Measurements from ENCODE around the gene BUB3. TPM values are rescaled to one million over a fixed set of nuclear protein-coding genes. Genes with fewer than 3 reads are reported as not detected.

The BUB3 gene
- total RNA-seq (100 to 1,000 TPM in 3 of 5 donors, 10 to 100 TPM in 2; 51.3 to 160 (median 117) TPM), polyA plus RNA-seq (10 to 100 TPM; 33.4 to 45.4 (median 36.4) TPM)
- long read RNA-seq, donor 1, full-length matches to known transcripts = 7 of 23 reads
- long read RNA-seq, donor 1, partial matches to known transcripts = 16 of 23 reads
- long read RNA-seq, donor 1, other reads (novel, unspliced or antisense) = 0 of 23 reads
- long read RNA-seq, donor 2, full-length matches to known transcripts = 19 of 41 reads
- long read RNA-seq, donor 2, partial matches to known transcripts = 22 of 41 reads
- long read RNA-seq, donor 2, other reads (novel, unspliced or antisense) = 0 of 41 reads
- long read RNA-seq, donor 3, full-length matches to known transcripts = 16 of 16 reads
- long read RNA-seq, donor 3, partial matches to known transcripts = 0 of 16 reads
- long read RNA-seq, donor 3, other reads (novel, unspliced or antisense) = 0 of 16 reads
- long read RNA-seq, donor 4 = 0 reads
- long read RNA-seq, donor 5, full-length matches to known transcripts = 15 of 54 reads
- long read RNA-seq, donor 5, partial matches to known transcripts = 39 of 54 reads
- long read RNA-seq, donor 5, other reads (novel, unspliced or antisense) = 0 of 54 reads
- long read RNA-seq, donor 6, full-length matches to known transcripts = 39 of 78 reads
- long read RNA-seq, donor 6, partial matches to known transcripts = 39 of 78 reads
- long read RNA-seq, donor 6, other reads (novel, unspliced or antisense) = 0 of 78 reads
- long read RNA-seq, donor 7, full-length matches to known transcripts = 33 of 43 reads
- long read RNA-seq, donor 7, partial matches to known transcripts = 10 of 43 reads
- long read RNA-seq, donor 7, other reads (novel, unspliced or antisense) = 0 of 43 reads
- long read RNA-seq, donor 8, full-length matches to known transcripts = 10 of 16 reads
- long read RNA-seq, donor 8, partial matches to known transcripts = 6 of 16 reads
- long read RNA-seq, donor 8, other reads (novel, unspliced or antisense) = 0 of 16 reads
- long read RNA-seq, donor 9, full-length matches to known transcripts = 19 of 29 reads
- long read RNA-seq, donor 9, partial matches to known transcripts = 10 of 29 reads
- long read RNA-seq, donor 9, other reads (novel, unspliced or antisense) = 0 of 29 reads
- long read RNA-seq, donor 10, full-length matches to known transcripts = 10 of 10 reads
- long read RNA-seq, donor 10, partial matches to known transcripts = 0 of 10 reads
- long read RNA-seq, donor 10, other reads (novel, unspliced or antisense) = 0 of 10 reads

- H3K4me3 ChIP-seq = peak within 1 kb of the TSS; percentile 83 to 99 (median 98)
- peak; percentile 98 to 100 for DNase-seq
- peaks cover 0 to 35% (median 29%) of the 10 kb centered on the region in 4 donors for H3K36me3 ChIP-seq
- WGBS, 5 donors = 0 to 1% (median 0%) methylated on average over 41 to 50 of the region's 50 CpGs
- intact Hi-C loops (cut with DNase I; ENCODE audit: low total_unique reads) = no loop called here
- peaks cover 24 to 45% (median 38%) of the 10 kb centered on the region in 3 donors for H3K27me3 ChIP-seq
- H3K4me1 ChIP-seq = peaks cover 22 to 67% (median 55%) of the 10 kb centered on the region in 4 donors
- H3K27ac ChIP-seq = peak within 1 kb of the TSS; percentile 91 to 96 (median 93)
- H3K9me3 ChIP-seq = no peaks in the 10 kb centered on the region
- TF ChIP-seq EP300 (IDR thresholded peaks at IDR 0.05) = no peak
- peak in 1 of 7 experiments; percentile 10 for TF ChIP-seq CTCF (IDR thresholded peaks at IDR 0.05)
- peak in 2 of 4 donors; percentile 32 to 62 for TF ChIP-seq POLR2A (IDR thresholded peaks at IDR 0.05)
- TF ChIP-seq POLR2AphosphoS5 (IDR thresholded peaks at IDR 0.05) = peak; percentile 76 to 94 (median 93)
Observed at GRCh38 chr10:123154092-123154710, at the start of gene BUB3. TSS of gene BUB3 (plus strand) at chr10:123154402. CDS start at chr10:123154918, 516 bp downstream.

- H3K27me3 ChIP-seq = peaks cover 0 to 51% (median 0%) of the 10 kb centered on the region in 3 donors
- H3K36me3 ChIP-seq = no peaks in the 10 kb centered on the region
- TF ChIP-seq EP300 (IDR thresholded peaks at IDR 0.05) (no peak), POLR2AphosphoS5 (IDR thresholded peaks at IDR 0.05) (no peak), POLR2A (IDR thresholded peaks at IDR 0.05) (no peak), CTCF (IDR thresholded peaks at IDR 0.05) (no peak)
- no peak overlapping the region for H3K4me3 ChIP-seq
- intact Hi-C loops (cut with DNase I; ENCODE audit: low total_unique reads) = no loop called here
- no peaks in the 10 kb centered on the region for H3K9me3 ChIP-seq
- no peak for DNase-seq
- 70 to 78% (median 72%) methylated on average over 7 of the region's 7 CpGs for WGBS, 5 donors
- H3K27ac ChIP-seq = no peak overlapping the region
- H3K4me1 ChIP-seq = no peaks in the 10 kb centered on the region
Observed at GRCh38 chr10:123109466-123109865, 44.7 kb upstream of the BUB3 start.

GRCh38 chr10:123117644-123118417, 36.4 kb upstream of the BUB3 start:
- Histone ChIP-seq H3K4me3 (no peak overlapping the region), H3K27ac (no peak overlapping the region), H3K9me3 (no peaks in the 10 kb centered on the region), H3K27me3 (peaks cover 0 to 61% (median 30%) of the 10 kb centered on the region in 3 donors), H3K36me3 (no peaks in the 10 kb centered on the region), H3K4me1 (peaks cover 0 to 7% (median 0%) of the 10 kb centered on the region in 4 donors)
- 12 to 16% (median 14%) methylated on average over 21 to 26 of the region's 26 CpGs for WGBS, 5 donors
- DNase-seq = peak in 1 of 2 donors; percentile 34
- TF ChIP-seq EP300 (IDR thresholded peaks at IDR 0.05) (no peak), POLR2AphosphoS5 (IDR thresholded peaks at IDR 0.05) (no peak), CTCF (IDR thresholded peaks at IDR 0.05) (no peak), POLR2A (IDR thresholded peaks at IDR 0.05) (no peak)
- intact Hi-C loops (cut with DNase I; ENCODE audit: low total_unique reads) = no loop called here

Measured in stomach (tissue), 19 donors.